GM19438 (cell line): ENCODE results near the gene MIA2.
"Not testable (repeated sequence)": the region's sequence is repeated elsewhere in the genome, so short reads cannot be mapped to it uniquely, and the experiment has no call there.

Experiments used
- ATAC-seq: cut with Tn5 transposase; IDR thresholded peaks from one replicate; pipeline ENCODE4 v1.9.1; 2021; ENCODE audit warnings: low read depth; ENCODE audit not compliant: unreplicated experiment

The MIA2 gene

GRCh38 chr14:39231751-39232553, 1.8 kb upstream of the MIA2 start:
- peak; percentile 73 for ATAC-seq

- ATAC-seq, result no peak
Measured at GRCh38 chr14:39232554-39233415, 930 bp upstream of the MIA2 start.

- not testable (repeated sequence) for ATAC-seq
Measured at GRCh38 chr14:39234986-39235385, 1.3 kb downstream of the MIA2 start.

GRCh38 chr14:39235466-39235865, 1.8 kb downstream of the MIA2 start:
- ATAC-seq, result not testable (repeated sequence)

- ATAC-seq, result no peak
Measured at GRCh38 chr14:39240769-39241168, 7.1 kb downstream of the MIA2 start.

- ATAC-seq, result no peak
Measured at GRCh38 chr14:39241637-39242036, 7.9 kb downstream of the MIA2 start.

- no peak for ATAC-seq
Measured at GRCh38 chr14:39243831-39244230, 10.1 kb downstream of the MIA2 start.

- ATAC-seq, result no peak
Measured at GRCh38 chr14:39246618-39247017, 12.9 kb downstream of the MIA2 start.

- ATAC-seq, result no peak
Measured at GRCh38 chr14:39247256-39247655, 13.5 kb downstream of the MIA2 start.

GRCh38 chr14:39251547-39251946, 17.8 kb downstream of the MIA2 start:
- no peak for ATAC-seq

- not testable (repeated sequence) for ATAC-seq
Measured at GRCh38 chr14:39257388-39257787, 23.7 kb downstream of the MIA2 start.

GRCh38 chr14:39258782-39259545, 25.2 kb downstream of the MIA2 start:
- no peak for ATAC-seq

GRCh38 chr14:39260161-39260560, 26.4 kb downstream of the MIA2 start:
- not testable (repeated sequence) for ATAC-seq

GRCh38 chr14:39262214-39262613, 28.5 kb downstream of the MIA2 start:
- not testable (repeated sequence) for ATAC-seq

- no peak for ATAC-seq
Measured at GRCh38 chr14:39264057-39264456, 30.3 kb downstream of the MIA2 start.

GRCh38 chr14:39264558-39264957, 30.8 kb downstream of the MIA2 start:
- ATAC-seq, result no peak

- no peak for ATAC-seq
Measured at GRCh38 chr14:39265033-39265432, 31.3 kb downstream of the MIA2 start.

GRCh38 chr14:39265806-39266524, 32.2 kb downstream of the MIA2 start:
- ATAC-seq, result no peak

GRCh38 chr14:39266525-39266870, 32.8 kb downstream of the MIA2 start:
- peak; percentile 34 for ATAC-seq

- ATAC-seq, result peak; percentile 85
Measured at GRCh38 chr14:39266871-39267607, 33.3 kb downstream of the MIA2 start.
